ENCODE data around the gene TH.

TH gene

DNA sequence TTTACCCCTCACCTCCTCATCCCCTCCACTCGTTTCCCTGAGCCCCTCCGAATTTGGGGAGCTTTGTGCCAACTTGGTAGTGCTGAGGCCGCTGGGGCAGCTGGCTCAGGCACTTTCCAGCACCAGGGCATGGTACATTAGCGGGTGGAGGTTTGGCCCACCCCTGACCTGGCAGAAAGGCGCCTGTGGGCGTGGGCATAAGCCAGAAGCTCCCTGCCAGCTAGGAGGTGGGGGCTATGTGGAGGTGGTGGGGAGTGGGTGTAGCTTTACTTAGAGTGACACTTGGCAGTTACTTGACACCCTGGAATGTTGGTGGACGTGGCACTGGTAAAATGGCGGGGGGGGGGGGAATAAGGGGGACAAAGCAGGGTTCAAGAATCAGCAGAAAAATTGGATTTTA lies 22.2 kb downstream of the TH start:
- Histone ChIP-seq H3K36me3 (ENCODE audit: control insufficient read depth, insufficient read depth, low read length) (no peaks in the 10 kb centered on the region), H3K4me3 (ENCODE audit: insufficient read depth, low read depth, low read length, poor library complexity, severe bottlenecking) (no peak overlapping the region), H3K9me3 (ENCODE audit: control insufficient read depth, low read length) (no peaks in the 10 kb centered on the region), H3K27ac (ENCODE audit: insufficient read depth, low read length, poor library complexity, severe bottlenecking) (no peak overlapping the region), H3K4me1 (ENCODE audit: control insufficient read depth, insufficient read depth, low read length, poor library complexity, severe bottlenecking) (peaks cover 5% of the 10 kb centered on the region), H3K27me3 (replicated peaks; ENCODE audit: control insufficient read depth, insufficient read depth, low read length, poor library complexity, severe bottlenecking) (peaks cover 40% of the 10 kb centered on the region)
- DNase-seq: no peak

DNA sequence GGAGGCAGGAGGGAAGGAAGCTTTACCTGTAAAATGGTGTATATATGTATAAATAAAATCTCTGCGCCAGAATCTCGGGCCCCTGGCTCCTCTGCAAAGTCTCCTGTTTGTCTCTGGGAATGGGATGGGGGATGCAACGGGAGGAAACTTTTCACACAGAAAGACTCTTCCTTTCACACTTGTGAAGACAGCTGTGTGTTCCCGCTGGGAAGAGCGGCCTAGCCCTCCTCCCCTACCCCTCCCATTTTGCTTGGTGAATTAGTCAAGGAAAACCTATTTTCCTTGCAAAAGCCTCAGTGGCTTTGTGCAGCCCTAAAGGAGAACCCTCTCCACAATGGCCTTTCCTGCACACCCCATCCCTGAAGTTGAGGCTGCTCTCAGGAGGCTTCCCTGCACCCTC lies 23.0 kb downstream of the TH start:
- peaks cover 14% of the 10 kb centered on the region for H3K4me1 ChIP-seq (ENCODE audit: control insufficient read depth, insufficient read depth, low read length, poor library complexity, severe bottlenecking)
- no peak for DNase-seq
- H3K27ac ChIP-seq (ENCODE audit: insufficient read depth, low read length, poor library complexity, severe bottlenecking): no peak overlapping the region
- no peaks in the 10 kb centered on the region for H3K36me3 ChIP-seq (ENCODE audit: control insufficient read depth, insufficient read depth, low read length)
- H3K4me3 ChIP-seq (ENCODE audit: insufficient read depth, low read depth, low read length, poor library complexity, severe bottlenecking): no peak overlapping the region
- no peaks in the 10 kb centered on the region for H3K9me3 ChIP-seq (ENCODE audit: control insufficient read depth, low read length)
- H3K27me3 ChIP-seq (replicated peaks; ENCODE audit: control insufficient read depth, insufficient read depth, low read length, poor library complexity, severe bottlenecking): peaks cover 46% of the 10 kb centered on the region

DNA sequence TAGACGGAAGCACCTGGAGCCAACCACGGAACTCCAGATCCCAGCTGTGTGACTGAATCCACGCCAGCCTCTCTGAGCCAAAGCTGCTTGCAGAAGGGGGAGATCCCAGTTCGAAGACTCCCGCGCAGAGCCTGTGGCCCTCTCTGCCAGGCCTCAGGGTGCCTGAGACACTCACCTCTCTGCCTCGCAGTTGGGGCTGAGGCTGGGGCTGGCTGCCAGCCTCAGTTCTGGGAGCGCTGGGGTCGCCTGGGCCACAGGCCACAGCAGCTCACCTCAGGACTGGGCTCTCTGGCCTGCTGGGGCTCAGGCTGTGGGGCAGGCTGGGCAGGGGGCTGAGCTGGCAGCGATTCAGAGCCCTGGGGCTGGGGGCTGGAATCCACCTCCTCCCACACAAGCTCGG lies 24.2 kb downstream of the TH start:
- H3K27ac ChIP-seq (ENCODE audit: insufficient read depth, low read length, poor library complexity, severe bottlenecking): no peak overlapping the region
- DNase-seq: no peak
- H3K27me3 ChIP-seq (replicated peaks; ENCODE audit: control insufficient read depth, insufficient read depth, low read length, poor library complexity, severe bottlenecking): peaks cover 49% of the 10 kb centered on the region
- peaks cover 16% of the 10 kb centered on the region for H3K4me1 ChIP-seq (ENCODE audit: control insufficient read depth, insufficient read depth, low read length, poor library complexity, severe bottlenecking)
- no peaks in the 10 kb centered on the region for H3K36me3 ChIP-seq (ENCODE audit: control insufficient read depth, insufficient read depth, low read length)
- H3K4me3 ChIP-seq (ENCODE audit: insufficient read depth, low read depth, low read length, poor library complexity, severe bottlenecking): no peak overlapping the region
- no peaks in the 10 kb centered on the region for H3K9me3 ChIP-seq (ENCODE audit: control insufficient read depth, low read length)

DNA sequence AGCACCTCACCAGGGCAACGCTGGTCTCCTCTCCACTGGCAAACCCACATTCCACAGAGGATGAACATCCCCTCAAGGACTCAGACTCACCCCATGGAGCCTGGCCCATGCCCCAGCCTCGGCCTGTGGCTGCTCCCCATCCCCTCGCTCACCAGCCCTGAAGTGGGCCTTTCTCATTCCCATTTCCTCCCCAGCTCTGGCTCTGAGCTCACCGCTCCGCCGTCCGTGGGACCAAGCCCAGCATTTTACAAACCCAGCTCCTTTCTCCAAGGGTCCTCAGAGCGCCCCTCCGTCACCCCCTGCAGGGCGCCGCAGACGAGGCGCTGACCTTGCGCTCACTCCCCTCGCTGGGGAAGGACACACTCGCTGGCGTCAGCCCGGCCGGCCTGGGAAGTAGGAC lies 25.6 kb downstream of the TH start:
- H3K27ac ChIP-seq (ENCODE audit: insufficient read depth, low read length, poor library complexity, severe bottlenecking): no peak overlapping the region
- peaks cover 59% of the 10 kb centered on the region for H3K27me3 ChIP-seq (replicated peaks; ENCODE audit: control insufficient read depth, insufficient read depth, low read length, poor library complexity, severe bottlenecking)
- DNase-seq: no peak
- H3K36me3 ChIP-seq (ENCODE audit: control insufficient read depth, insufficient read depth, low read length): no peaks in the 10 kb centered on the region
- H3K9me3 ChIP-seq (ENCODE audit: control insufficient read depth, low read length): no peaks in the 10 kb centered on the region
- H3K4me3 ChIP-seq (ENCODE audit: insufficient read depth, low read depth, low read length, poor library complexity, severe bottlenecking): no peak overlapping the region
- H3K4me1 ChIP-seq (ENCODE audit: control insufficient read depth, insufficient read depth, low read length, poor library complexity, severe bottlenecking): peaks cover 11% of the 10 kb centered on the region

DNA sequence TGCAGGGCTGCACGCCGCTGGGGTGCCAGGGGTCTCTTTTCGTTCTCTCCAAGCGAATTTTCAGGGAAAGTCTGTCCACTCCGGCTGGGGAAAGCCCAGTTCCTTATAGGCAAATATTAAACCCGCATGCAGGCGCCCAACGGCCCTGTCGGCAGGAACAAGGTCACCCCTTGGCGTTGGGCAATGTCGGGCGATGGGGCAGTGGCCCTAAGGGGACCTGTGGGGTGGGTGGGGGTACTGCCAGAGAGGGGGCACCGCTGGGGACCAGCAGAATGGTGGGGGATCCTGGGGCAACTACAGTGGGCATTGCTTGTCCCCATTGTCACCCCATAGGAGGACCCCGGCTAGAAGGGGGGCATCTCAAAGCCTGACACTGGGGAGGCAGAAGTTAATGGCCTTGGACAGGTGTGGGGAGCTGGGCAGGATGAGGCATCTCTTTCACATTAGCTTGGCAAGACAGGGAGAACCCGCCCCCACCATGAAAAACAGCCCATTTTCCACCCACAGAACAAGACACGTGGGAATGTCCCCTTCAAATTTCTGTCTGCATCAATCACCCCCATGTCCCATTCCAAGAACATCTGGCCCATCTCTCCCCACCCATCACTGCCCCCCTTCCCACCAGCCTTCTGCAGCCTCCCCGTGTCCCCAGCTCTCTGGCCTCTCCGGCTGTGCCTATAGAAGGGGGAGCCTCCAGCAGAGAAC lies 26.9 kb downstream of the TH start:
- Histone ChIP-seq H3K4me1 (ENCODE audit: control insufficient read depth, insufficient read depth, low read length, poor library complexity, severe bottlenecking) (peaks cover 17% of the 10 kb centered on the region), H3K27me3 (replicated peaks; ENCODE audit: control insufficient read depth, insufficient read depth, low read length, poor library complexity, severe bottlenecking) (peaks cover 73% of the 10 kb centered on the region), H3K9me3 (ENCODE audit: control insufficient read depth, low read length) (no peaks in the 10 kb centered on the region), H3K36me3 (ENCODE audit: control insufficient read depth, insufficient read depth, low read length) (no peaks in the 10 kb centered on the region), H3K4me3 (ENCODE audit: insufficient read depth, low read depth, low read length, poor library complexity, severe bottlenecking) (no peak overlapping the region), H3K27ac (ENCODE audit: insufficient read depth, low read length, poor library complexity, severe bottlenecking) (no peak overlapping the region)
- no peak for DNase-seq

DNA sequence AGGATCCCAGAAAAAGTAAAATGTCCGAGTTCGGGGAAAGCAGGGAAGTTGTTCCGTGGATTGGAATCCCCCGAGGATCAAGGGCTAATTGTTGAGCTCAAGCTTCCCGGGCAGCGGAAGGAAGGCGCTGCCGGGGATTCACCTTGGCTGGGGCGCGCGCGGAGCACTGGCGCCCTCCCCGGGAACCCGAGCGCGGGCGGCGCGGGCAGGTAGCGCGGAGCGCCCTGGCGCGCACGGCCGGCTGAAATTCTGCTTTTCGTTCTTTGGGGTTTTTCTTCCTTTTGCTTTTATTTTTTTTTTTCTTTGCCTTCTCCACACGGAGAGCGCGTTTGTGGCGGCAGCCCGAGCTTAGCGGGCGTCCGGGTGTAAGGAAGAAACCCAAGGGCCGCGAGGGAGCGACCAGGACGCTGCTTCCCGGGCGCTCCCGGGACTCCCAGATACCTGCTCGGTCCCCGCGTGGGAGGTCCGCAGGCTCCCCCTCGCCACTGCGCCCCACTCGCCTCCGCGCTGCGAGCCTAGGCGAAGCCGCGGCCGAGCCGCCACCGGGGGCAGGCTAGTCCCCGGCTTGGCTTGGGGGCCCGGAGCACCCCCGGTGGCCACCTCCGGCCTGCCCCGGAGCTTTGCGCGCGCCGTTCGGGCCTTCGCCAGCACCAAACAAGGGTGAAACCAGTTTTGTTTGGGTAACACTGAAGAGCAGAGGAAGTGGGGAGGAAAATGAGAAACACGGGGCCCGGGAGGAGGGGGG lies 27.6 kb downstream of the TH start:
- H3K27me3 ChIP-seq (replicated peaks; ENCODE audit: control insufficient read depth, insufficient read depth, low read length, poor library complexity, severe bottlenecking): peaks cover 75% of the 10 kb centered on the region
- peaks cover 19% of the 10 kb centered on the region for H3K4me1 ChIP-seq (ENCODE audit: control insufficient read depth, insufficient read depth, low read length, poor library complexity, severe bottlenecking)
- no peaks in the 10 kb centered on the region for H3K36me3 ChIP-seq (ENCODE audit: control insufficient read depth, insufficient read depth, low read length)
- no peaks in the 10 kb centered on the region for H3K9me3 ChIP-seq (ENCODE audit: control insufficient read depth, low read length)
- no peak overlapping the region for H3K4me3 ChIP-seq (ENCODE audit: insufficient read depth, low read depth, low read length, poor library complexity, severe bottlenecking)
- no peak overlapping the region for H3K27ac ChIP-seq (ENCODE audit: insufficient read depth, low read length, poor library complexity, severe bottlenecking)
- no peak for DNase-seq

DNA sequence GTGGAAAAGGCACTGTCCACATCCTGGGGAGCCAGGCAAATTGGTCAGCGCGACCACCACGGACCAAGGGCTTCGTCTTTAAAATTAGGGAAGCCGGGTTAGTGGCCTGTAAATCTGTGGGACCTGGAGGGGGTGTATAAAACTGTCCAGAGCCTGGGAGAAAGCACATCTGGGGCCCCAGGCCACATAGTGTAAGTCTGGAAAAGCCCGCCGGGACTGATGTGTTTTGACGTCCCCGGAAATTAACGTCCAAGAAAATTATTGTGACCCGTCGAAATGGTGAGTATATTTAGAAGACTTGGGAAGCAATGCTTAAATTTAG lies 28.2 kb downstream of the TH start:
- Histone ChIP-seq H3K4me1 (ENCODE audit: control insufficient read depth, insufficient read depth, low read length, poor library complexity, severe bottlenecking) (peaks cover 23% of the 10 kb centered on the region), H3K9me3 (ENCODE audit: control insufficient read depth, low read length) (no peaks in the 10 kb centered on the region), H3K4me3 (ENCODE audit: insufficient read depth, low read depth, low read length, poor library complexity, severe bottlenecking) (no peak overlapping the region), H3K27me3 (replicated peaks; ENCODE audit: control insufficient read depth, insufficient read depth, low read length, poor library complexity, severe bottlenecking) (peaks cover 74% of the 10 kb centered on the region), H3K36me3 (ENCODE audit: control insufficient read depth, insufficient read depth, low read length) (no peaks in the 10 kb centered on the region), H3K27ac (ENCODE audit: insufficient read depth, low read length, poor library complexity, severe bottlenecking) (no peak overlapping the region)
- DNase-seq: no peak

DNA sequence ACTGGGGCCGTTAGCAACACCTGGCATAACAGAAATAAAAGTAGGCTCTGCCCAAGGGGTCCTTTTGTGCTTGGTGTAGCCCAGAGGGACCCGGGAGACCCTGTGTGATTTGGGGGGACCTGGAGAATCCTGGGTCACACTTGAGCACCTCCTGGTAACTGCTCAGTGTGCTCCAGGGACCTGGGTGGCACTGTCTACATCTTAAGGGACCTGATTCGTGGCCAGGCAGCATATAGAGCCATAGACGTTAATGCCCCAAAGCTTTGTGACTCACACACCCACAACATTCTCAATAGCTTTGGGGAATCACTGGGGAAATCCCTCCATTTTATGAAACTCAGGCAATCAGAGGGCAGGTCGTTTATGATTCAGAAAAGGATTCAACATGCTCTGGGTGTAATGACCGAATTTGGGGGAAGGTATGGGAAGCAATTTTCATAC lies 28.8 kb downstream of the TH start:
- no peak for DNase-seq
- no peaks in the 10 kb centered on the region for H3K36me3 ChIP-seq (ENCODE audit: control insufficient read depth, insufficient read depth, low read length)
- H3K4me3 ChIP-seq (ENCODE audit: insufficient read depth, low read depth, low read length, poor library complexity, severe bottlenecking): no peak overlapping the region
- H3K27me3 ChIP-seq (replicated peaks; ENCODE audit: control insufficient read depth, insufficient read depth, low read length, poor library complexity, severe bottlenecking): peaks cover 74% of the 10 kb centered on the region
- peaks cover 24% of the 10 kb centered on the region for H3K4me1 ChIP-seq (ENCODE audit: control insufficient read depth, insufficient read depth, low read length, poor library complexity, severe bottlenecking)
- no peaks in the 10 kb centered on the region for H3K9me3 ChIP-seq (ENCODE audit: control insufficient read depth, low read length)
- H3K27ac ChIP-seq (ENCODE audit: insufficient read depth, low read length, poor library complexity, severe bottlenecking): no peak overlapping the region

DNA sequence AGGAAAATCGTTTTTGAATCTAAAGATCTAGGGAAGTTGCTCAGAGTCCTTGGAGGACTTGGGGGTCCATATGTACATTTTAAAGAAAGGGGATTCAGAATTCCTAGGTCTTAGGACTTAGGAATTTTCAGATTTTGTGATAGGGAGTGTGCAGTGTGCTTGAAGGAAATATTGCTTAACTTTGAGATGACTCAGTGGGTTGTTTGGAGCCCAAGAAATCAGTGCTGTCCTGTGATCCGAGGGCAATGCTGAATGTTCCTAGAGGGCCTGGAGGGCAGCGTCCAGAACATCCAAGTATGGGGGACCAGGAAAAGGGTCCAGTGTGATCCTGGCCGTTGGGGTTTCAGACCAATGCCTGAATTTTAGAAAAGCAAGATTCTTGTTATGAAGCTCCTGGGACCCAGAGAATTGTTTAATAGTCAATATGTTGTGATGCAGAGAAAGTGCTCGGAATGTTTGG lies 29.3 kb downstream of the TH start:
- H3K27ac ChIP-seq (ENCODE audit: insufficient read depth, low read length, poor library complexity, severe bottlenecking): no peak overlapping the region
- H3K4me3 ChIP-seq (ENCODE audit: insufficient read depth, low read depth, low read length, poor library complexity, severe bottlenecking): no peak overlapping the region
- H3K27me3 ChIP-seq (replicated peaks; ENCODE audit: control insufficient read depth, insufficient read depth, low read length, poor library complexity, severe bottlenecking): peaks cover 74% of the 10 kb centered on the region
- no peaks in the 10 kb centered on the region for H3K9me3 ChIP-seq (ENCODE audit: control insufficient read depth, low read length)
- H3K4me1 ChIP-seq (ENCODE audit: control insufficient read depth, insufficient read depth, low read length, poor library complexity, severe bottlenecking): peaks cover 29% of the 10 kb centered on the region
- no peak for DNase-seq
- no peaks in the 10 kb centered on the region for H3K36me3 ChIP-seq (ENCODE audit: control insufficient read depth, insufficient read depth, low read length)

All from effector memory CD4-positive, alpha-beta T cell (primary cell).